MM.1S (cell line): ENCODE data around the gene UST.

Experiments
- DNase-seq: peaks from one replicate; pipeline ENCODE4 v3.0.0-alpha.2; 2015
- H2AFZ ChIP-seq: fragments of 300-600 bp; sonication (generic); 2 replicates; pipeline ENCODE4 v1.6.0; 2016; ENCODE audit warnings: antibody characterized with exemption, low read length
- H3F3A ChIP-seq: fragments of 300-600 bp; sonication (generic); 2 replicates; pipeline ENCODE4 v1.6.1; 2016; ENCODE audit warnings: mild to moderate bottlenecking, antibody characterized with exemption, low read length, moderate library complexity, mixed read lengths; ENCODE audit not compliant: insufficient read depth
- H3K27ac ChIP-seq: fragments of 300-600 bp; sonication (generic); 2 replicates; pipeline ENCODE4 v1.5.1; 2016; ENCODE audit warnings: mild to moderate bottlenecking, low read length
- H3K27me3 ChIP-seq: fragments of 300-600 bp; sonication (generic); replicated peaks from 2 replicates; pipeline ENCODE4 v1.6.0; 2016; ENCODE audit warnings: low read length; ENCODE audit not compliant: insufficient read depth
- H3K36me3 ChIP-seq: fragments of 300-600 bp; sonication (generic); replicated peaks from 2 replicates; pipeline ENCODE4 v1.6.1; 2016; ENCODE audit warnings: mild to moderate bottlenecking, low read length, mixed read lengths; ENCODE audit not compliant: insufficient read depth
- H3K4me1 ChIP-seq: fragments of 300-600 bp; sonication (generic); 2 replicates; pipeline ENCODE4 v1.6.1; 2016; ENCODE audit warnings: low read length, mixed read lengths
- H3K4me2 ChIP-seq: fragments of 300-600 bp; sonication (generic); 2 replicates; pipeline ENCODE4 v1.6.0; 2016; ENCODE audit warnings: low read depth, low read length
- H3K4me3 ChIP-seq: fragments of 300-600 bp; sonication (generic); 2 replicates; pipeline ENCODE4 v1.5.1; 2016; ENCODE audit warnings: low read length, mixed read lengths
- H3K79me2 ChIP-seq: fragments of 300-600 bp; sonication (generic); 2 replicates; pipeline ENCODE4 v1.6.1; 2016; ENCODE audit warnings: mixed run types, low read length, mixed read lengths
- H3K9ac ChIP-seq: fragments of 300-600 bp; sonication (generic); 2 replicates; pipeline ENCODE4 v1.6.1; 2016; ENCODE audit warnings: low read length, mixed read lengths
- H3K9me2 ChIP-seq: fragments of 300-600 bp; sonication (generic); replicated peaks from 2 replicates; pipeline ENCODE4 v1.6.1; 2016; ENCODE audit warnings: mild to moderate bottlenecking, low read length, mixed read lengths; ENCODE audit not compliant: insufficient read depth
- H3K9me3 ChIP-seq: fragments of 300-600 bp; sonication (generic); replicated peaks from 2 replicates; pipeline ENCODE4 v1.6.1; 2016; ENCODE audit warnings: mild to moderate bottlenecking, low read length, mixed read lengths; ENCODE audit not compliant: insufficient read depth
- H4K20me1 ChIP-seq: fragments of 300-600 bp; sonication (generic); 2 replicates; pipeline ENCODE4 v1.6.1; 2016; ENCODE audit warnings: mild to moderate bottlenecking, low read length, moderate library complexity, mixed read lengths; ENCODE audit not compliant: insufficient read depth
- CTCF ChIP-seq: fragments of 300-600 bp; sonication (generic); IDR thresholded peaks from 2 replicates; pipeline ENCODE4 v1.5.1; 2016; ENCODE audit warnings: antibody characterized with exemption, low read length, mixed read lengths
- EZH2 ChIP-seq: fragments of 300-600 bp; sonication (generic); optimal IDR thresholded peaks from 2 replicates; pipeline ENCODE3; 2017; ENCODE audit warnings: low read depth, mild to moderate bottlenecking, antibody characterized with exemption, low read length, mixed read lengths
- EZH2phosphoT487 ChIP-seq: fragments of 300-600 bp; sonication (generic); IDR thresholded peaks from 2 replicates; pipeline ENCODE4 v1.6.1; 2018; ENCODE audit warnings: antibody characterized with exemption, low read length

UST gene

GRCh38 chr6:149020319-149020718 lies 273.5 kb downstream of the UST start:
- Histone ChIP-seq H3K4me3 (no peak overlapping the region), H3K4me2 (no peak overlapping the region), H3K79me2 (no peaks in the 10 kb centered on the region), H3F3A (no peaks in the 10 kb centered on the region), H2AFZ (no peak overlapping the region), H4K20me1 (no peaks in the 10 kb centered on the region), H3K27ac (no peak overlapping the region), H3K4me1 (no peaks in the 10 kb centered on the region), H3K9ac (no peak overlapping the region), H3K27me3 (no peaks in the 10 kb centered on the region), H3K36me3 (no peaks in the 10 kb centered on the region), H3K9me3 (no peaks in the 10 kb centered on the region), H3K9me2 (no peaks in the 10 kb centered on the region)
- DNase-seq: no peak
- TF ChIP-seq EZH2phosphoT487: no peak
- TF ChIP-seq EZH2: no peak
- no peak for TF ChIP-seq CTCF

GRCh38 chr6:149024361-149024760 lies 277.5 kb downstream of the UST start:
- no peaks in the 10 kb centered on the region for H3K27me3 ChIP-seq
- H3K27ac ChIP-seq: no peak overlapping the region
- H3K4me3 ChIP-seq: no peak overlapping the region
- H3K9me2 ChIP-seq: no peaks in the 10 kb centered on the region
- no peaks in the 10 kb centered on the region for H3K9me3 ChIP-seq
- H3F3A ChIP-seq: no peaks in the 10 kb centered on the region
- H3K79me2 ChIP-seq: no peaks in the 10 kb centered on the region
- H4K20me1 ChIP-seq: no peaks in the 10 kb centered on the region
- DNase-seq: no peak
- H3K4me1 ChIP-seq: no peaks in the 10 kb centered on the region
- no peak overlapping the region for H3K9ac ChIP-seq
- TF ChIP-seq CTCF: no peak
- TF ChIP-seq EZH2: no peak
- TF ChIP-seq EZH2phosphoT487: no peak
- H2AFZ ChIP-seq: no peak overlapping the region
- no peaks in the 10 kb centered on the region for H3K36me3 ChIP-seq
- no peak overlapping the region for H3K4me2 ChIP-seq

- Histone ChIP-seq H3K4me1 (no peaks in the 10 kb centered on the region), H3K27me3 (no peaks in the 10 kb centered on the region), H3K36me3 (no peaks in the 10 kb centered on the region), H3K4me3 (no peak overlapping the region), H2AFZ (no peak overlapping the region), H3K79me2 (no peaks in the 10 kb centered on the region), H3K9ac (no peak overlapping the region), H3F3A (no peaks in the 10 kb centered on the region), H3K9me2 (no peaks in the 10 kb centered on the region), H3K27ac (no peak overlapping the region), H3K9me3 (no peaks in the 10 kb centered on the region), H3K4me2 (no peak overlapping the region), H4K20me1 (no peaks in the 10 kb centered on the region)
- DNase-seq: no peak
- TF ChIP-seq EZH2phosphoT487 (no peak), EZH2 (no peak), CTCF (no peak)
Observed at GRCh38 chr6:149025061-149025460, 278.2 kb downstream of the UST start.
